GM21619 (cell line): Measurements from ENCODE around the gene RPS6KA4.
"Not testable (repeated sequence)": the region's sequence is repeated elsewhere in the genome, so short reads cannot be mapped to it uniquely, and the experiment has no call there.

Experiments used
- ATAC-seq: cut with Tn5 transposase; IDR thresholded peaks from one replicate; pipeline ENCODE4 v1.9.1; 2021; ENCODE audit not compliant: unreplicated experiment

RPS6KA4 gene

DNA sequence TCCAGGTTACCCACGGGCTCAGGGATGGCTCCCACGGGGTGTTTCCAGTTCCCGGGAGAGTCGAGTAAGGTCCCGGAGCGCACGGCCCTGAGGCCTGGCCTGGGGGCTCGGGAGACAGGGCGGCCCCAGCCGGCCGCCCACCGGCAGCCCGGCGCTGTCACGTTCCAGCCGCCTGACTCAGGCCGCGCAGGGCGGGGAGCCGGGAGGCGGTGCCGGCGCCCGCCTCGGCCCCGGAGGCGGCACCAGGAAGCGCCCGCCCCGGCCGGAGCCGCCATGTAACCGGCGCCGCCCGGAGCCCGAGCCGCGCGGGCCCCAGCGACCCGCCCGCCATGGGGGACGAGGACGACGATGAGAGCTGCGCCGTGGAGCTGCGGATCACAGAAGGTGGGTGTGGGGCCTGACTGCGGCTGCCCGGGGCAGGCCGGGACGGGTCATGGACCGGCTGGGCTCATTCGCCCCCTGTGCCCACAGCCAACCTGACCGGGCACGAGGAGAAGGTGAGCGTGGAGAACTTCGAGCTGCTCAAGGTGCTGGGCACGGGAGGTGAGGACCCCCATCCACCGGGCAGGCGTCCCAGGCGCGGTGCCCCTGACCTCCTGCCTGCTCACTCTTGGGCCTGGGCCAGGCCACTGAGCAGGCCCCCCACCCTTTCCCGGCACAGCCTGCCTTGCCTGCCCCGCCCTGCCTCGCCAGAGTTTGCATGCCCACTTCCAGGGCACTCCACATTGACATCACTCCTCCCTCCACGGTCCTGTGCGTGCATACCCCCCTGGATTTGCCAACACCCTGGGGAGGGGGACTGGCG lies at the start of gene RPS6KA4:
TSS of gene RPS6KA4 (plus strand) at position 256 of the 805 bp plus-strand sequence. CDS start at position 330, 74 bp downstream.
- no peak for ATAC-seq

DNA sequence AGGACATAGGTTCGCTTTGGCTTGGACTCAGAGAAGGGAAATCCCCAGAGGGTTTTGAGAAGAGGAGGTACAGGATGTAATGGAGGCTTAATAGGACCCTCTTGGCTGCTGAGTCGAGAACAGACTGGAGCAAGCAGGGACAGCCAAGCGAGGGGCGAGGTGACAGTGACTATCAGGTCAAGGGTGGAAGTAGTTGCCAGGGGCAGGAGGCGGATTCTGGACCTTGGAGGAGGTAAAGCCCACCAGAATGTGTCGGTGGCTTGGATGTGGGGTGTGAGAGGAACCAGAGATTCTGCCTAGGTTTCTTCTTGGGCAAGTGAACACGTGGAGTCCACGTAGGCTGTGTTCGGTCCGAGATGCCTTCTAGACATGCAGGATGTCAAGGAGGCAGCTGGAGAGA lies 46.0 kb upstream of the RPS6KA4 start:
- ATAC-seq: no peak

DNA sequence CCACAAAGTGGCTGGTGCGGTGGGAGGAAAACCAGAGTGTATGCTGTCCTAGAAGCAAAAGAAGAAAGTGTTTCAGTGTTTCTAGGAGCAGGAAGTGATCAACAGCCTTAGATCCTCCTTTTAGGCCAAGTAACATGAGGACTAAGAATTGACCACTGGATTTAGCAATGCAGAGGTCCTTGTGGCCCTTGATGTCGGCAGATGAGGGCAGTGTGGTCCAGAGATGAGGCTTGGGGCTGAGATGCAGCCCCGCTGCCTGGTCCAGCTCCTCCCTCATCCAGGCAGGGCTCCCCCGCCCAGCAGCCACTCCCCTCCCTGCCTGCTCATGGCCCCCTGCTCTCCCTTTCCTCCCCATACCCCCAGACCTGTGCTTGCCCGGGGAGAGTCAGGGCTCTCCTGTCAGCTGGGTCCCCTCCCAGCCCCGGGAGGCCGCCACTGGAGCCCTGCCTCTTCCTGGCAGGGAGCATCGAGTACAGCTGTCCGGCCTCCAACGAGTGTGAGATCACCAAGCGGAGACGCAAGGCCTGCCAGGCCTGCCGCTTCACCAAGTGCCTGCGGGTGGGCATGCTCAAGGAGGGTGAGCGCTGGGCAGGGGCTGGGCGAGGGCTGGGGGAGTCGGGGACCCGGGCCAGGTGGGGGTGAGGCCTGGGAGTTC lies 45.3 kb upstream of the RPS6KA4 start:
- no peak for ATAC-seq

DNA sequence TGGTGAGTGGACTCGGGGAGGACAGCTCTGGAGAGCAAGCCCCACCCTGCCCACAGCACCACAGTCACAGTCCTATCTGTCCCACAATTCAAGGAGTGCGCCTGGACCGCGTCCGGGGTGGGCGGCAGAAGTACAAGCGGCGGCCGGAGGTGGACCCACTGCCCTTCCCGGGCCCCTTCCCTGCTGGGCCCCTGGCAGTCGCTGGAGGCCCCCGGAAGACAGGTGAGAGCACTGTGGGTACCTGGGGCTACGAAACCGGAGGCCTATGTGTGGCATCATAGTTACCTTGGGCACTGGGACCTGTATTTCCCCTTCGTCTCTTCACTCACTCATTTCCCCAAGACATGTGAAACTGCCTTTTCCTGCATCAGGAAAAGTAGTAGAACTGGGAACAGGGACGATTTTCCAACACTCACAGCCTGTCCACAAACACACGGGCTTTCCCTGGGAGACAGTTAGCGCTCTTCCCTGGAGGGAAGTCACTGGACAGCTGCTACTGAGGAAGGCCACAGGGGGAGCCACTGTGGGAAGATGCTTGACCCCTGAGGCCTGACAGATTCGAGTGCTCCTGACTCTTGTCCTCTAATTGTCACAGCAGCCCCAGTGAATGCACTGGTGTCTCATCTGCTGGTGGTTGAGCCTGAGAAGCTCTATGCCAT lies 44.7 kb upstream of the RPS6KA4 start:
- ATAC-seq: no peak

DNA sequence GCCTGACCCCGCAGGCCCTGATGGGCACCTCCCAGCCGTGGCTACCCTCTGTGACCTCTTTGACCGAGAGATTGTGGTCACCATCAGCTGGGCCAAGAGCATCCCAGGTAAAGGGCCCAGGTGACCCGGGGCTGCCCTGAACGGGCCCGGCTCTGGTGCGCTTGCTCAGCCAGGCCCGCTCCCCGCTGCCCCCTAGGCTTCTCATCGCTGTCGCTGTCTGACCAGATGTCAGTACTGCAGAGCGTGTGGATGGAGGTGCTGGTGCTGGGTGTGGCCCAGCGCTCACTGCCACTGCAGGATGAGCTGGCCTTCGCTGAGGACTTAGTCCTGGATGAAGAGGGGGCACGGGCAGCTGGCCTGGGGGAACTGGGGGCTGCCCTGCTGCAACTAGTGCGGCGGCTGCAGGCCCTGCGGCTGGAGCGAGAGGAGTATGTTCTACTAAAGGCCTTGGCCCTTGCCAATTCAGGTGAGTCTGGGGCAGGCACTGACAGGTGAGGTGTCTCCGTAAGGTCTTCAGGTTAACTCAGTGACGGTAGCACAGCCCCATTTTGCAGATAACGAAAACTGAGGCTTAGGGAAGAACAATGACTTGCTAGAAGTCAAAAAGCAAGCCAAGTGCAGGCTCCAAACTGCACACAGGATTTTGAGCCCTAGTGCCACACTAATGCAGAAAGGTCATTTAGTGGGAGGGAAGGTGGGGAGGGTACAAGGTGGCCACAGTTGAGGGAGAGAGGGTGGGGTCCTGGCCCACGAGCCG lies 44.0 kb upstream of the RPS6KA4 start:
- no peak for ATAC-seq

DNA sequence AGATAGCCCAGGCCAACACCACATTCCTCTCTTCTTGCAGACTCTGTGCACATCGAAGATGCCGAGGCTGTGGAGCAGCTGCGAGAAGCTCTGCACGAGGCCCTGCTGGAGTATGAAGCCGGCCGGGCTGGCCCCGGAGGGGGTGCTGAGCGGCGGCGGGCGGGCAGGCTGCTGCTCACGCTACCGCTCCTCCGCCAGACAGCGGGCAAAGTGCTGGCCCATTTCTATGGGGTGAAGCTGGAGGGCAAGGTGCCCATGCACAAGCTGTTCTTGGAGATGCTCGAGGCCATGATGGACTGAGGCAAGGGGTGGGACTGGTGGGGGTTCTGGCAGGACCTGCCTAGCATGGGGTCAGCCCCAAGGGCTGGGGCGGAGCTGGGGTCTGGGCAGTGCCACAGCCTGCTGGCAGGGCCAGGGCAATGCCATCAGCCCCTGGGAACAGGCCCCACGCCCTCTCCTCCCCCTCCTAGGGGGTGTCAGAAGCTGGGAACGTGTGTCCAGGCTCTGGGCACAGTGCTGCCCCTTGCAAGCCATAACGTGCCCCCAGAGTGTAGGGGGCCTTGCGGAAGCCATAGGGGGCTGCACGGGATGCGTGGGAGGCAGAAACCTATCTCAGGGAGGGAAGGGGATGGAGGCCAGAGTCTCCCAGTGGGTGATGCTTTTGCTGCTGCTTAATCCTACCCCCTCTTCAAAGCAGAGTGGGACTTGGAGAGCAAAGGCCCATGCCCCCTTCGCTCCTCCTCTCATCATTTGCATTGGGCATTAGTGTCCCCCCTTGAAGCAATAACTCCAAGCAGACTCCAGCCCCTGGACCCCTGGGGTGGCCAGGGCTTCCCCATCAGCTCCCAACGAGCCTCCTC lies 43.1 kb upstream of the RPS6KA4 start:
- ATAC-seq: not testable (repeated sequence)

DNA sequence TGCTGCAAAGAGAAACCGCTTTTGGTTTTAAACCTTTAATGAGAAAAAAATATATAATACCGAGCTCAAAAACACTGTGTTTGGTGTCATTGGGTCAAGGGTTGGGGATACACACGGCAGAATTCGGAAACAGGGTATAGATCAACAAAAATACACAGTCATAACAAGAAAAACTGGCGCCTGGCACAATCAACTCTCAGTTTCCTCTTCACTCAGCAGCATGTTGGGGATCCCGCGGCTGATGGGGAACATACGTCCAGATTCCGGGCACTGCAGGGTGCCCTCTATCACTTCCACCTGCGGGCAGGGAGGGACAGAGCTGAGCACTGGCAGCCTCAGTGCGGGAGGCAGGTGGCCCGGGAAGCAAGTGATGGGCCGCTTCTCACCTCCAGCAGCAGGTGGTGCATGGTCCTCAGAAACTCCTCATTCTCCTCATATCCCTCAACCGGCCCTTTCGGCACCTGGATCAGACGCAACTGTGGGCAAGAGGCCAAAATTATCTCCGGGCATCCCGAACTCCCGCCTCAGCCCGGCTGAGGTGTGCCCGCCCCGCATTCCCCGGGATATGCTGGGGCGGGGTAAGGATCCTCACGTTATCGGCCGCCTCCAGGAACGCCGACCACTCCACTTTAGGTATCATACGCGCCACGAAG lies 42.2 kb upstream of the RPS6KA4 start:
- peak; percentile 2 for ATAC-seq

DNA sequence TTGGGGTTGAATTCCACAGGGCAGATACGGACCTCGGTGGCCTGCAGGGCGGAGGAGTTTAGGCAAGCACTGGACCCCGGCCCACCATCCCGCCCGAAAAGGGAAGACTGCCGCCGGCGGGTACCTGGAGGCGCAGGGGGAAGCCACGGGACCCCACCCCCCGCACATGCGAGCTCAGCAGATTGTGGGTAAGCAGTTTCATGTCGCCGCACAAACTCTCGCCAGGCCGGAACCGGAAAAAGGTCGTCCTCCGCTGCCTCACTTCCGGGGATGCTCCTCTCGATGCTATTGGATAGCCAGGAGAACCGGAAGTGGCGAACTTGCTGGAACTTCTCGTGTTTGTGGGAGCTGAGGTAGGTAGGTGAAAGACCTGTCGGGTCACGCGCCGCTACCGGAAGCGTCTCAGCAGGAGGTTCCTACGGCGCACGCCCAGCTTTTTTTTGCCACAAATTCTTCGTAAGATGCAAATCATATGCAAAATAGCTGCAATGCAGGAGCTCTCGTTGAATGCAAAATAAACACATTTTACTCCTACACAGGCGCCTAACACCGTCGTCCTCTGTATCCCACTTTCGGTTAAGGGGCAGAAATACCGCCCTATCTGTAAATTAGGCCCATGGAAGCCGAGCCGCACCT lies 41.5 kb upstream of the RPS6KA4 start, which contains the start of gene TRMT112:
TSS of gene TRMT112 (minus strand) at position 235 of the 636 bp plus-strand sequence. CDS start at position 202, 33 bp downstream.
- peak; percentile 53 for ATAC-seq

DNA sequence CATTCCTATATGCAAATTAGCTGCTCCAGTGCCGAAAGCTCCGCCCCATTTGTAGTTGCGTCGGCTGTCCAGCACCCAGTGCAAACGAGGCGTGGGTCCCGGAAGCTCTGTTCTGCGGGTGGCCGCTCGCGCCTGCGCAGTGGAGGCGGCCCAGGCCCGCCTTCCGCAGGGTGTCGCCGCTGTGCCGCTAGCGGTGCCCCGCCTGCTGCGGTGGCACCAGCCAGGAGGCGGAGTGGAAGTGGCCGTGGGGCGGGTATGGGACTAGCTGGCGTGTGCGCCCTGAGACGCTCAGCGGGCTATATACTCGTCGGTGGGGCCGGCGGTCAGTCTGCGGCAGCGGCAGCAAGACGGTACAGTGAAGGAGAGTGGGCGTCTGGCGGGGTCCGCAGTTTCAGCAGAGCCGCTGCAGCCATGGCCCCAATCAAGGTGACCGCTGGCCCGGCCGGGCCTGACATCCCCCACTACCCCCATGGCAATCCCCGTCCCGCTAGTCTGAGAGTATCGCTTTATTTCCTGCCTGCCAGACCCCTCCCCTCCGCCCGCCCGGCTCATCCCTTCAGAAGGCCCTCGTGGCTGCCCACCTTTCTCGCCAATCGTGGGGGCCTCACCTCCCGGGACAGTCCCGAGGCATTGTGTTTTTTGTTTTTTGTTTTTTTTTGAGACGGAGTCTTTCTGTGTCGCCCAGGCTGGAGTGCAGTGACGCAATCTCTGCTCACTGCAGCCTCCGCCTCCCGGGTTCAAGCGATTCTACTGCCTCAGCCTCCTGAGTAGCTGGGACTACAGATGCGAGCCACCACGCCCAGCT lies 40.8 kb upstream of the RPS6KA4 start, which contains the start of gene PRDX5:
TSS of gene PRDX5 (plus strand) at position 161 of the 805 bp plus-strand sequence. CDS start at position 256, 95 bp downstream.
- ATAC-seq: peak; percentile 55

DNA sequence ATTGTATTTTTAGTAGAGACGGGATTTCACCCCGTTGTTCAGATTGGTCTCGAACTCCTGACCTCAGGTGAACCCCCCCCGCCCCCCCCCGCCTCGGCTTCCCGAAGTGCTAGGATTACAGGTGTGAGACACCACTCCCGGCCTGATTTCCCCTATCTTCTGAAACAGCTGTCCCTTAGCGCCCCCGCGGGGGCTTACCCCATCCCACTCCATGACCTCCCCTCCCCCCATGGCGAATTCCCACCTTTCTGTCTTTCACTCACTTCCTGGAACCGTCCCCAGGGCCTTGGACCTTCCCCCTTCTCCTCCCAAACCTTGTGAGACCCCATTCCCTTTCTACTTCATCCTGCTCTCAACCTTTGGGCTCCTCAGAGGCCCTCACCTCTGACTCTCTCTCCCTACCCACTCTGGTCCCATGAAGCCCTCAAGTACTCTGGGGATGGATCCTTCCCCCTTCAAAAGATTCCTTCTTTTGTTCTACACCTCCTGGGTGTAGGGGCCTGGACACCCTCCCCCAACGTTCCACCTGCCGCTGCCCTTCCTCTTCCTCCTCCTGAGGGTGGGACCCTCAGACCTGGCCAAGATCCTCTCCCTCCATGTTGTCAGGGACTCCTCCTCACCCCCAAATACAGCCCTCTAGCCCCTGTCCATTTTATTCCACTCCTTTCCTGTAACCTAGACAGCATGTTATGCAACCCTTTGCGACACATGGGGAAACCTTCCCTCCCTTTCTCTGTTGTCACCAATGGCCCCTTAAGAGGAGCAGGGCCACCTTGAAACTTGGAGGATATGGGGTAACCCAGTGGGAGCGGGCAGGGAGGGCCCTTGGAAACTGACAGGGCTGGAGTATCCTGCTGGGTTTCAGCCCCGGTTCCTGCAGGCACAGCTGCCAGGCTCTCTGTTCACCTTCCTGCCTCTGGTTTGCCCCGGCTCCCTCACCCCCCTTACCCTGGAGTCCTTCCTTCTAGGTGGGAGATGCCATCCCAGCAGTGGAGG lies 39.9 kb upstream of the RPS6KA4 start:
- ATAC-seq: no peak

DNA sequence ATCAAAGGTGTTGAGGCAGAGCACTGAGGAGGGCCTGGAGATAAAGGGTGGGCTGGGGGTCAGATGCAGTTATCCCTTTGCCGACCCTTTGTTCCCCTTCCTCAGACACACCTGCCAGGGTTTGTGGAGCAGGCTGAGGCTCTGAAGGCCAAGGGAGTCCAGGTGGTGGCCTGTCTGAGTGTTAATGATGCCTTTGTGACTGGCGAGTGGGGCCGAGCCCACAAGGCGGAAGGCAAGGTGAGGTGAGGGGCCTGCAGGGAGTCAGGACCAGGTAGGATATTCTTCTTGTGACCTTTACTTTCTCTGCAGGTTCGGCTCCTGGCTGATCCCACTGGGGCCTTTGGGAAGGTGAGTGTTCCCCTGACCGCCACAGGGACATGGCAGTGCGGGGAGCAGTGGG lies 38.4 kb upstream of the RPS6KA4 start:
- ATAC-seq: no peak

DNA sequence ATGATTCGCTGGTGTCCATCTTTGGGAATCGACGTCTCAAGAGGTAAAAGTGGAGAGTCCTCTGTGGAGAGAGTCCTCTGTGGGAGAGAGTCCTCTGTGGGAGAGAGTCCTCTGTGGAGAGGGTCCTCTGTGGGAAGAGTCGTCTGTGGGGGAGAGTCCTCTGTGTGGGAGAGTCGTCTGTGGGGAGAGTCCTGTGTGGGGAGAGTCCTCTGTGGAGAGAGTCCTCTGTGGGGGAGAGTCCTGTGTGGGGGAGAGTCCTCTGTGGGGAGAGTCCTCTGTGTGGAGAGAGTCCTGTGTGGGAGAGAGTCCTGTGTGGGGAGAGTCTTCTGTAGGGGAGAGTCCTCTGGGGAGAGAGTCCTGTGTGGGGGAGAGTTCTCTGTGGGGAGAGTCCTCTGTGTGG lies 37.9 kb upstream of the RPS6KA4 start:
- no peak for ATAC-seq

DNA sequence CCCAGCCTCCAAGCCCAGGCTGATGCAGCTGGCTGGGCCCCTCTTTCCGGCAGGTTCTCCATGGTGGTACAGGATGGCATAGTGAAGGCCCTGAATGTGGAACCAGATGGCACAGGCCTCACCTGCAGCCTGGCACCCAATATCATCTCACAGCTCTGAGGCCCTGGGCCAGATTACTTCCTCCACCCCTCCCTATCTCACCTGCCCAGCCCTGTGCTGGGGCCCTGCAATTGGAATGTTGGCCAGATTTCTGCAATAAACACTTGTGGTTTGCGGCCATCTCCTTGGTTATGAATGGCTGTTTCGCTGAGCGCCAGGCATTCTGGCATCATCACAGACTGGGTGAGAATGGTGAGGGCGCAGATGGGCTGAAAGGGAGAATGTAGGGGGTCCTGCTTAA lies 37.4 kb upstream of the RPS6KA4 start:
- ATAC-seq: no peak

DNA sequence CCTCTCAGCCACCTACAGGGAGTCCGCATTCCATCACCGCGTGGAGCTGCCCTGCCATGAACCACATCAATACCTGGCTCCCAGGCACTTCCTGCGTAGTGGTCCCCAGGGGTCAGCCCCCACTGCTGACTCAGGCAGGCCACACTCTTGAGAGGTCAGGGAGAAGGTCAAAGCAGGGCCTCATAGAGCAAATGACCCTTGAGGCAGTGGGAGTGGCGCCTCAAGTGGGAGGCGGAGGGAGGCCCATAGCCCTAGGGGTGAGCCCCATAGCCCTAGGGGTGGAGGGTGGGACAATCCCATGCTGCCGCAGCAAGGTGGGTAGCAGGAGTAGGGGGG lies 36.1 kb upstream of the RPS6KA4 start:
- ATAC-seq: no peak

DNA sequence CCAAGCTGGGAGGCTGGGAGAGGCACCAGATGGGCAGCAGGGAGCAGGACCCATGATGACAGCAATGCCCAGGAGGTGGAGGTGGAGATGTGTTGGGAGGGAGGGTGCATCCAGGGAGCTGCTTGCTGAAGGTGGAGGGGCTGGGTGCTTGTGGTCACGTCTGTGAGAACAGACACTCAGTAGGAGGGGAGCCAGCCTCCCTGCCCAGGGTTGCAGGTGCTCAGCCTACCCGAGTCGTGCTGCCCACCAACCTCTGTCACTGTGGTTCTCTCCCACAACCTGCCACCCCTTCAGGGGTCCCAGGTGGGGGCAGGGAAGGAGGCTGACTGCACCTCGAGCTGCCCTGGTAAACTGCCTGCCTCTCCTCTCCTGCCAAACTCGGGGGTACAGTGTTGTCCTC lies 35.6 kb upstream of the RPS6KA4 start:
- no peak for ATAC-seq

DNA sequence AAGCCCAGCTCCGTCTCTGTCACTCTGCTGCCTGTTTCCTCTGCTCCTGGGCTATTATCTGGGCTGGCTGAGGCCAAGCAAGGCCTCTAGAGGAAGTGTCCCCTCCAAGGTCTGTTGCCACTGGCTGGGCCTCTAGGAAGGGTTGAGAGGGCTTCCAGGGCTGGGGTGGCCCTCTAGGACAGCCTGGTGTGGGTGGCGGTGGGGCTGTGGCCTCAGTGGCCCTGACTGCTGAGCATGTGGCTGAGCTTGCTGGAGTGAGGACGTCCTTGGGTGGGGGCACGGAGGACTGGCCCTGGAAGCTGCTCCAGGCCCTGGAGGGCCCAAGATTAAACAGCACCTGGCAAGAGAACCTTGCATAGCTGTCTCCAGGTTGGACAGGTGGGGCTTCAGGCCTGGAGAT lies 35.0 kb upstream of the RPS6KA4 start:
- not testable (repeated sequence) for ATAC-seq
